NCI-H1105 treated with DMSO at 0.1 percent for 48 hours (cell line): Measurements from ENCODE around the gene NCAM2.

Experiments used
- DNase-seq: peaks from one replicate; lab custom pipeline; 2025; lab: John Stamatoyannopoulos, UW

NCAM2 gene

DNA sequence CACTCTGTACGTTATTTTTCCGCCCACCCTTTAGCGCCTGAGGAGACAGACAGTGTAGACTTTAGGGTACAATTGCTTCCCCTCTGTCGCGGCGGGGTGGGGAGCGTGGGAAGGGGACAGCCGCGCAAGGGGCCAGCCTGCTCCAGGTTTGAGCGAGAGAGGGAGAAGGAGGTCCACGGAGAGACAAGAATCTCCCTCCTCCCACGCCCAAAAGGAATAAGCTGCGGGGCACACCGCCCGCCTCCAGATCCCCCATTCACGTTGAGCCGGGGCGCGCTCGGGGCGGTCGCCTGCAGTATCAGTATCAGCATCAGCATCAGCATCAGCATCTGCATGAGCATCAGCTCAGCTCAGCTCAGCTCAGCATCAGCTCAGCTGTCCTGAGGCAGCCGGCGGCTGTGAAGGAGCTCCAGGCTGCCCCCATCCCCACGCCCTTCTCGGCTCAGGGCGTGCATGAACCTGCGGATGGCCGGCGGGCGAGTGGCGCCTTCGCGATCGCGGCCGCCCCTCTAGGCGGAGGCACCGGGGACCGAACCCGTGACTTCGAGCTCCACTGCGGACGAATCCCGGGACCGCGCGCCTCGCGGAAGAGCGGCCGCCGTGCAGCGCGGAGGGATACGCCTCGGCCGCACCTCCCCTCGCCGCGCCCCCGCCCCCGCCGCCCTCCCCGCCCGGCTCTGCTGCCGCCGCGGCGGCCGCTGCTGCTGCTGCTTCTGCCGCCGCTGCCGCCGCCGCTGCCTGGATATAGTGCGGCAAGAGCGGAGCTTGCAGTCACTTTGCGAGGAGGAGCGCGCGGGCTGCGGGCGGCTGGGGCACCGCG is at the start of gene NCAM2:
Gene NCAM2, plus strand, starts transcription at position 774 of the 820 bp plus-strand sequence.
- DNase-seq: peak; percentile 83

DNA sequence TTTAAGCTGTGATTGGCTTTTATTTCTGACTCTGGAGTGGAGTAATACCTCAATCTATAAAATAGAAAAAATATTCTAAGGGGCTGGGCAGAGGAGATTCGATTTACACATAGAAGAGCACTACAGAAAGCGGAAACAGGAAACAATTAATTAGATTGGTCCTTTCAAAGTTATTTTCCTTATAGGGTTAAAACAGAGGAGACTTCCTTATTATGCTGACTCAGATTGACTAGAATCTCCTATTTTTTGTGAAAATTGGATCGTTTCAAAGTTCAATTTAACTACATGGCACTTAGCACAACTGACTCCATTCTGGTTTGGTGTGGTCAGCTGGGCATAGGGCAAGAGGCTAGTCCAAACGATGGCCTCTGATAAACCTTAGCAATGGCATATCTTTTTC is 48.3 kb upstream of the NCAM2 start:
- no peak for DNase-seq

DNA sequence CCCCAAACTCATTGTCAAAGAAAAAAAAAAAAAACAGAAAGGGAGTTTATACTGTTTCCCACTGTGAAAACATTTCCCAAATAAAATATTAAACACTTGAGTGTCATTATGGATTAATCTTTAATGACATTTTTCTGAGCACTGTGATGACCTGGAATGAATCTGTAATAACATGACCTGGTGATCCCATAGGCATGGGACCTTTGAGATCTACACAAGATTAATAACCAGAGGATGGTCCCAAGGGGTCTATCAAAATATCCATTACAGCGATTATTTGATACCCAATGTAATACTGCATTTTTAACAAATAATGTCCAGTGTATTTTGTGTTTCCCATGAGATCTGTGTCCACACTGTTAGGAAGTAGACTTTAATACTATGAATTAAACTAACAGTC is 32.4 kb upstream of the NCAM2 start:
- DNase-seq: no peak

DNA sequence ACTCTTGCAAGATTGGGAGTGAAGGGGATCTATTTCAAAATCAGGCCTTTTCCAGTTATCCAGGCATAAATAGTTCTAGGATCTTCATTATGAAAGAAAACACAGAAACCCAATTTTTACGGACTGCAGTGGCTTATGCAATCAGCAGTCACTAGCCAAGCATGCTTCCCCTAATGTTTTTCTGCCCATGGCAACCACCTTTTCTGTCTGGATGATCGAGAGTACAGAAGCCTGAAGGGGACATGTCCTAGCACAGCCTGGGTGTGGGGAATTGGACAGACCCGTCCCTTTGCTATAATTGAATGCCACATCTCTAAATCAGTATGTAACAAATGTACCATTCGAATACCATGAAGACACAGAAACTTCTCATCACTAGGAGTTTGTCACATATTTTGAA is 29.8 kb upstream of the NCAM2 start:
- no peak for DNase-seq

DNA sequence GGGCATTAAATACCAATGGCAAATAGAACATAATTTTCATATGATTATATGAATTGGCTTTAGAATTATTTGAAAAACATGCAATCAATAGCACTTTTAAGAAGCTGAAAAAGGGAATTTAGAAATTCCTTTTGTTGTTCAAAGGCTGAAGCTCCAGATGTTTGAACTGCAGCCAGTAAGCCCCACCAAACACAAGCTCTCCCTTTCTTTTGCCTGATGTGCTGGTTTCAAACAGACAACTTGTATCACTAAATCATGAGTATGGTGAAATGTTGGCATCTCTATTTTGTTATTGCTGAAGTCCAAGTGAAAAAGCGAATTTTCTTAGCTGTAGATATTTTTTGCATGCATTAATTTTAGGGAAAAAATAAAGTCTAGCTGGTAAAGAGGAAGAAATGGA is 27.5 kb upstream of the NCAM2 start:
- DNase-seq: no peak

DNA sequence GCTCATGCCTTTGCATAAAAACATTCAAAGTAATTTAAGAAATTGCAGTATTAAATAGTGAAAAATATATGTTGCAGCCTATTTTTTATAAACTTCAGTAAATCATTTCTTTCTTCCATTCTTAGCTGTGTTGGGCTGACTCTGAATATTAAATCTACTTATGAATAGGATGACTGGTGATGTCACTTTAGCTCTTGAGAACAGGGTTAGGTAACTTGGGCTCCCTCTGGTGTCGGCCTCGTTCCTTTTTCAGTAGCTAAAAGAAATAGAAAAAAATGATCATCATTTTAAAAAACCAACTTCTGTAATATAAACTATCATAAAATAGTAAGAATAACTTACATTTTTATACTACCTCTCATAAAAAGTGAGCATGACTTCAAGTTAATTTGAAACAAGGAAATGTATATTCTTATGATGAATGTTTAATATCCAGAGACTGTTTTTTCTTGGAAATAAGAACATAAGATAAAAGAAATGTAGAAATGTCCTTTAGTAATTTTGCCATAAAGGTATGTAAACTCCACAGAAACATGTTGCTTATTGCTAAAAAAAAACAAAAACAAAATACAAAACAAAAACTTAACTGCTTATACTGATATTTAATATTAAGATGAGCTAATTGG is 26.8 kb upstream of the NCAM2 start:
- peak; percentile 70 for DNase-seq

DNA sequence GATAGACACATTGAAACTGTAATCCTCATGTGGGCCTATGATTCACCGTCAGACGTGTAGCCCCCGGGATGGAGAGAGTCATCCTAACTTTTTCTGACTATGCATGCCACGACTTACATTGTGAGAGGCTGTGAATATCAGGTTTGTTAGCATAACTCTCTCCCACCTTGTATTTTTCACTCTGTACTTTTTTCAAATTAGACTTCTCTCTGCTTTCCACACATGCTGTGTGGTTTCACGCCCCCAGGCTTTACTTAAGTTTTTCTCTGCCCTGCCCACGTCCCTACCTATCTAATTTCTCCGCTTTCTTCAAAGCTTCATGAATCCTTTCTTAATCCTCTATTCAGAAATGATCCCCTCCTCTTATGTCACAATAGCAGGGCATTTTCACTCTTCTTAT is 3.4 kb upstream of the NCAM2 start:
- DNase-seq: no peak

DNA sequence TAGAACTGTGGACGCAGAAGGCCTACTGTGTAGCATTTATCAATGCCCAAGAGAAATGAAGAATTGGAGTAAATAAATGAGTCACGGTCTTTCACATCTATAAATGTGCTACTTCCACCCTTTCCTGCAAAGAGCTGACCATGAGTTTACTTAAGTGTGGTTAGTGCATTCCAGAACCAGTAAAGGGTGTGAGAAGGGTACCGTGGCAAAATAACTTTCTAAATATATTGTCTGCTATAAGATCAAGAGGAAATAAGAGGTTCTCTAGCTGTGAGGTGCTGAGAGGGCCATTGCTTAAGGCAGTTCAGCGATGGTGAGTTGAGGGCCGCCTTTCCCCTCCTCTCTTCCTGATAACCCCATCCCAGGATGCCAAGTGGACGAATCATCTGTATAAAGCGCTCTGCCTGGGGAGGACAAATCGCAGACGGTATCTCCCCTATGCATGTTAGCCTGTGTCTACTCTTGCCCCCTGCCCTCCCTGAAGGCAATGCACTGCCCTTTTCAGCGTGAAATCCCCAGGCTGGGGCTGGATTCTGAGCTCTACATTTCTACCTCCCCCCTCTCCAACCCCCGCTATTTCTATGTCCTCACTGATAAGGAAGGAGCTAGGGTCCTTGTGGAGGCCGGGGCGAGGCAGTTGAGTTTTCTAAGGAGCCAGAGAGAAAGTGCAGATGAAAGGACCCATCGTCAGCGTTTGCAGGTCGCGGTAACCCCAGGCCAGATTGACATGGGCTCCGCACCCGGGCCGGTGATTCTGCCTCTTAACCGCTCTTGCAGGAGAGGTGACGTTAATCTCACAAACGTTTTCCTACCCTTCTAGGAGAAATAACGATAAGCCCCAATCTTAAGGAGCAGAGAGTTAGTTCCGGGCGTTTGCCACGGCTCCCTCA is 1.5 kb upstream of the NCAM2 start:
- no peak for DNase-seq

DNA sequence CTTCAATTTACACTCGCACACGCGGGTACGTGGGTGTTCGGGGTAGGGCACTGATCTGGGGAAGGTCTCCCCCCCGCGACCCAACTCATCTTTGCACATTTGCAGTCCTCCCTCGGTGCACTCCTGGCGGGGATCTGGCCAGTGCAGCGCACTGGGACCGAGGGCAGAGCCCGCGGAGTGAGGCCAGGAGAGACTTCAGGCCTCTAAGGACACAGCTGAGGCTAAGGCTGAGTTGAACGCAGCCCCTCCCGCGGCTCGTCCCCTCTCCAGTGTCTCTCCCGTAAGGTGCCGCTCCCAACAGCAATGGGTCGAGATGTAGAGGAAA is 936 bp upstream of the NCAM2 start:
- no peak for DNase-seq

DNA sequence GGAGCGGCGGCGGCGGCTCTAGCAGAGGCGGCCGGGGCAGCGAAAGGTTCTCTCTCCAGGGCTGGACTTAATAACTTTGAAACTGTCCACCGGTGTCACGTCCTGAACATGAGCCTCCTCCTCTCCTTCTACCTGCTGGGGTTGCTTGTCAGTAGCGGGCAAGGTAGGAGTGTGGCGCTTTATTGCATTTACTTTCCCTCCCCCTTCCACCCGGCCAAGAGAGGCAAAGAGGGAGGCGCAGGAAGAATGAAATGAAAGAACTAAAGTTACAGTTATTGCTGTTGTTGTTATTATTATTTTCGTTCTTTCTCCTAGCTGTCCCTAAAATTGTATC is 214 bp downstream of the NCAM2 start:
- DNase-seq: no peak

DNA sequence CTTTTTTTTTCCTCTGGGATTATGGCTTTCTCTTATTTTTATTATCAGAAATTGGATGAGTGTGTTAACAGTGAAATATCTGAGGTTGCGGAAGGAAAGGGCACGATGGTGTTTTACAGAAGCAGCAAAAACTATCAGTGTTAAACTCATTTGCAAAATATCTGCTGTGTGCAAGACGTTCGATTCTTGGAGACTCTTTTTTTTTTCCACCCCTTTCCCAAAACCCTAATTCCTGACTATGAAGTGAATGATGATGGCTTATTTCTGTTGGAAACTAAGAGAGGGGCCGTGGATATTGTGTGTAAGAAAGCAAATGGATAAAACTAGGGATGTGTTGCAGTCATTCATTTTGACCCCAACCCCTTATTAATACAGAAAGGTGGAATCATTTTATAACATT is 677 bp downstream of the NCAM2 start:
- peak; percentile 44 for DNase-seq

DNA sequence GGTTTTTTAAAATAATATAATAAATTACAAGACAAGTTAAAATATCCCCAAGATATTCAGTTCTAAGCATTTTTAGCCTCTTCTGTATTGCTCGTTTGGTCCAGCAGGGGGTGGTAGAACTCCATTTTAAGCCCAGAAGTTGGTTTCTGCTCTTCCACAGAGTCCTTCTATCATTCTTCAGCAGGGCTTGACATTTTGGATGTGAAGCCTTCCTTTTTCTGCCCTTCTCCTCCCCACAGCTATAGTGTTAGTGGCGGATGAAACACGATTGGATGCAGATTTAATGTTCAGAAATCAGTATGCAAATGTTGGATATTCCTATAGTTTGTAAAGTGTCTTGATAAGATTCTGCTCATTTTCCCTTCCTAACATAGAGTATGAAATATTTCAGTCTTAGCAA is 1.4 kb downstream of the NCAM2 start:
- peak; percentile 59 for DNase-seq

DNA sequence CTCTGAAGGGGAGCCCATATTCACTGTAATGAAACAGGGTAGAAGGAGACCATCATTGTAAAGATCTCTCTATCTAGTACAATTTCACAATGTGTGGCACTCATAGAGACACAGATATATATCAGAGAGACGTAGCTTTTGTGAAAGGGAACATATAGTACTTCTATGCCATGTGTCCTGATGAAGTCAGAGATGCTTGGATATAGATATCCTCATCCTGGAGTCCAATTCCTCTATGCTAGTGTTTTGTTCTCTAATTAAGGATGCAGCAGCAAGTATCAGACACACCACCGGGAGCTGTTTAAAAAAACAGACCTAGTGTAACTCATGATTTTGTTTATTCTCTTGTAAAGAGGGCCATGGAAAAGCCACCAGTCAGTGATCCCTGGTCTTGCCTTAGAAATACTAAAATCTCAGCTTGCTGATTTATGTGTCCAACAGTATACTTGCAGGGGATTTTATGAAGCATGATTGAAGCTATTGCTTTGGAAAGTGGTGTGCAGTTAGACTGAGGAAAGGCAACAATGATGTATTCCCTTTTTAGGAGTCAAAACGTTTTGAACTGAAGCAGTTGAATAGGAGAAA is 2.5 kb downstream of the NCAM2 start:
- no peak for DNase-seq

DNA sequence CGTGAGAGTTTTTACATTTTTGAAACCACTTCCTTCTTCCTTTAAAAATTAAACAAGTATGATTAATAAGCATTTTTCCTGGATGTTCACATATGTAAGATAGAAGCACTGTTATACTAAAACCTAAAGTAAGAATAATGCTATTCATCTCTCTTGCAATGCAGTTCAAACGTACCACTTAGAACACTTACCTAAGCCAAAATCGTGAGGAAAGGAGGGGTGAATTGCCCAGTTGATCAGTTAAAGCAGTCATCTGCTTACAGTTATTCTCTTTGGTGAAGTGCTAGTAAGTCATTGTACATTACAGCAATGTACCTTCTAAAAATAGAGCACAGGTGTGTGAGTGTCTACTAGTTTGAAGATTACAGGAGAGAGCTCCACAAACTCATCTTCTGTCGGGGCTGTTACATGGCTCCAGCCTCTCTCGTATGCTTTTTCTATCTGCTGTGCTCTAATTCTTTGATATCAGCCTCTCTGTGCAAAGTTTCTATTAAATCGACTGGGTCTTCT is 3.4 kb downstream of the NCAM2 start:
- no peak for DNase-seq

DNA sequence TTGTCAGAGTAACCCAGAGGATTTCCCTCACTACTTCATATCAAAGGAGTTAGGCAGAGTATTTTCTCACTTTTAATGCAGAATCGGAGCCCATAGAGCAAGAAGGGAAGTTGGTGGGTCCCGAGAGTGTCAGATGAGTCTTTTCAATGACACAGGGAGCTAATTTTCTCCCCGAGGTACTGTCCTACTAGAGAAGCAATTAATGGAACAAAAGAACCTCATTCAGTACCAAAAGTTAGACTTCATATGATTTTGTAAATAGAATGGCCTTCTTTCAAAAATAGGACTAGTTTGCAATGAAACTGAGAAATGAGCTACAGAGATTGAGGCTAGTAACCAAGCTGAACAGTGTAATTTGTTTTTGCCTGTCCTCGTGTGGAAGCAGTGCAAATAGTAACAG is 3.9 kb downstream of the NCAM2 start:
- no peak for DNase-seq

DNA sequence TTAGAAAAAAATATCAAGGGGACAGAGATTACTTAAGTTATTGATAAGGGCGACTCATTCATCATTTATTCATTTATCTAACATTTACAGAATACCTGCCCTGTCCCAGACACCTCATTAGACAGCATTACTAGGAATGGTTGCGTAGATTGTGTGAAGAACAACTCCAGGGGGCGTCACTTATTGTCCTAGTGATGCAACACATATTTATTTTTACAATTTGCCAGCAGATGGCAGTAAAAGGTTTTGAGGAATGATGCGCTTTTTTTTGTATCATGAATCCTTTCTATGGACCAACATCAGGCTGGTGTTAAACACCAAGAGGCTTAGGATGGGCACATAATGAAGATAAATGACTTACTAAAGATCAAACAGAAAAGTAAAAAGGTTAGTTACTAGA is 5.5 kb downstream of the NCAM2 start:
- peak; percentile 40 for DNase-seq

DNA sequence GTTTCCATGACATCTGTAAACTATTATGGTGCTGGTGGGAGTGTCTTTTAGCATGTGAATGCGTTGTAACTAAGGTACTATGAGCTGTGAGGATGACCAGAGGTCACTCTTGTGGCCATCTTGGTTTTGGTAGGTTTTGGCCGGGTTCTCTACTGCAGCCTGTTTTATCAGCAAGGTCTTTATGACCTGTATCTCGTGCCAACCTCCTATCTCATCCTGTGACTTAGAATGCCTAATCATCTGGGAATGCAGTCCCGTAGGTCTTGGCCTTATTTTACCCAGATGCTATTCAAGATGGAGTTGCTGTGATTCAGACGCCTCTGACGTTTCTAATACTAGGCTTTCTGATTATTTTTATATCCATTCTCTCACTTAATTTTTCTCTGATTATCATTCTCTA is 9.4 kb downstream of the NCAM2 start:
- no peak for DNase-seq

DNA sequence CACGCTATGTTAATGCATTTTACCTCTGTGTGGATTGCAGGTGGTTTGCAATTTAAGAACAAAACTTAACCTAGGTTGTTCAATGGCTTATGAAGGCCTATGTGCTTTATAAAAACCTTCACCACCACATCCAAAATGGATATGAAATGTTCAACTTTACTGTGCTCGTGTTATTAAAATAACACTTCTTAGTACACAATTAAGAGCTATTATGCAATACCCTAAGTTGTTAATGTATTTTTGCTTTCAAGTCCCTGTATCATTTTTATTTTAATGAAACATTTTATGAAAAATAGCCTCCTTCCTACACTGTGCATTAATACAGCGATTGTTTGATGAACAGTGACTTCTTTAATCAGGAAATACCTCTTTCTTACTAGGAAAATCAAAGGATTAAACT is 12.0 kb downstream of the NCAM2 start:
- DNase-seq: no peak

DNA sequence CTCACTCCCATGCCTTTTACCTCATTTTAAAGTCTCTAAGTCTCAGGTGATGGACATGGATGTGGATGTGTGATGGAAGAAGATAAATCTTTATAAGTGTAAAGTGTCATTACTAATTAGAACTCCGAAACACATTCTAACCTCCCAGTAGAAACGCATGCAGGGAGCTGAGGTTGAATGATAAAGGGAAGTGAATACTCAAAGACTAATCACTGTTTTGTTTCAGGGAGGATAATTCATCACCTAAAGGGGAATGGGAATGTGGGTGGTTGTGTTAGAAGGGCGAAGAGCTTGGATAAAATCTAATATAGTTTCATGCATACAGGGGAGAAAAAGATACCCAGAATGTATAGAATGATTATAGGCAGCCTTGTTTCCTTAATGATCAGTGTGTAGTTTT is 12.5 kb downstream of the NCAM2 start:
- DNase-seq: no peak

DNA sequence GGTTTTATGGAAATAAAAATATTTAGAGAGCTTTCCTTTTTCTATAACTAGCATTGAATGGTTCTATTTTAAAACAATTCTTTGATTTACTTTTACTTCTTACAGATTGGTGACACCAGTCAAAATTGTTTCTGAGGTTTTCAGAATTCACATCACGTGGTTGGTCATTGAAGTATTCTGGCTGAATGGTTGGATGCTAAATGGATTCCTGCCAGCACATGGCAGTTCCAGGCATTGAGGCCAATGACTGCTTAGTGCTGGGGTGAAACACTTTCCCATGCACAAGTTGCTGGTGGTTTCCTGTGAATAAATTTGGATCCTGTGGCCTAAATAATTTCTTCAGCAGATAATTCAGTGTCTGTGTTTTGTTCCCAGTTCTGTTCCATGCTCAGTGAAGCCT is 20.6 kb downstream of the NCAM2 start:
- DNase-seq: peak; percentile 18

DNA sequence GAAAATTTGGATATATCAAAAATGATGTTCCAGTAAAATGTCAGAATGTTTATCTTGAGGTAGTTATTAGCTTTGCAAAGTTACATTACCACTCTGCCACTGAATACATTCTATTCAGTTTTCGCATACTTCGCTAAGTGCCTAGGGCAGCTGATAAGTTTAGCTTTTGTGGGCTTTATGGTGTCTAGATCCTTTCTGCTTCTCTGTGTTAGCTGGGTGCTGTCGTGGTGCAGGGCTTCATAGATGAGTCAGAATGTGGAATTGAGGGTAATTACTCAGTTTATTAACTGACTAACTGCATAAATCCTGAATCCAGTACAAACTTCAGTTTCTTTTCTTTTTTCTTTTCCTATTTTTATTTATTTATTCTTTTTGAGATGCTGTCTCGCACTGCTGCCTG is 21.5 kb downstream of the NCAM2 start:
- DNase-seq: no peak

DNA sequence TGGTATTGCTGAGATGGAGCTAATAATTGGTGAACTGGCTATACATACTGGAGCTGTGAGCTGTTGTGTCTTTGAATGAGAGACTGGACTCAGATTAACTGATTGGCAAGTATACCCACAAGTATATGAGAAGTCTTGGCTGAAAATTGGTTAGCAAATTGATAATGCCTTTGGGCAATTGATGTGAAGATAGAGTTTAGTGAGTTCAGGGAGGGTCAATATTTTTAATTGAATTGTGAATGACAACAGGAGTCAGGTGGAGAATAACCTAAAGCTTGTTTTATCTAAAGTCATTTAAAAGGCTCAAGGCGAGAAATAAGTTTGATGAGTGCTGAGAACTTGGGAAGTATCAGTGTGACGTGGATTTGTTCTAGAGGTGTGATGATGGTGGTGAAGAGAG is 27.5 kb downstream of the NCAM2 start:
- no peak for DNase-seq
